ENCODE results near the gene FAHD2B.
"Not testable (repeated sequence)": the region's sequence is repeated elsewhere in the genome, so short reads cannot be mapped to it uniquely, and the experiment has no call there.

The FAHD2B gene, protein sequence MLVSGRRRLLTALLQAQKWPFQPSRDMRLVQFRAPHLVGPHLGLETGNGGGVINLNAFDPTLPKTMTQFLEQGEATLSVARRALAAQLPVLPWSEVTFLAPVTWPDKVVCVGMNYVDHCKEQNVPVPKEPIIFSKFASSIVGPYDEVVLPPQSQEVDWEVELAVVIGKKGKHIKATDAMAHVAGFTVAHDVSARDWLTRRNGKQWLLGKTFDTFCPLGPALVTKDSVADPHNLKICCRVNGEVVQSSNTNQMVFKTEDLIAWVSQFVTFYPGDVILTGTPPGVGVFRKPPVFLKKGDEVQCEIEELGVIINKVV

DNA sequence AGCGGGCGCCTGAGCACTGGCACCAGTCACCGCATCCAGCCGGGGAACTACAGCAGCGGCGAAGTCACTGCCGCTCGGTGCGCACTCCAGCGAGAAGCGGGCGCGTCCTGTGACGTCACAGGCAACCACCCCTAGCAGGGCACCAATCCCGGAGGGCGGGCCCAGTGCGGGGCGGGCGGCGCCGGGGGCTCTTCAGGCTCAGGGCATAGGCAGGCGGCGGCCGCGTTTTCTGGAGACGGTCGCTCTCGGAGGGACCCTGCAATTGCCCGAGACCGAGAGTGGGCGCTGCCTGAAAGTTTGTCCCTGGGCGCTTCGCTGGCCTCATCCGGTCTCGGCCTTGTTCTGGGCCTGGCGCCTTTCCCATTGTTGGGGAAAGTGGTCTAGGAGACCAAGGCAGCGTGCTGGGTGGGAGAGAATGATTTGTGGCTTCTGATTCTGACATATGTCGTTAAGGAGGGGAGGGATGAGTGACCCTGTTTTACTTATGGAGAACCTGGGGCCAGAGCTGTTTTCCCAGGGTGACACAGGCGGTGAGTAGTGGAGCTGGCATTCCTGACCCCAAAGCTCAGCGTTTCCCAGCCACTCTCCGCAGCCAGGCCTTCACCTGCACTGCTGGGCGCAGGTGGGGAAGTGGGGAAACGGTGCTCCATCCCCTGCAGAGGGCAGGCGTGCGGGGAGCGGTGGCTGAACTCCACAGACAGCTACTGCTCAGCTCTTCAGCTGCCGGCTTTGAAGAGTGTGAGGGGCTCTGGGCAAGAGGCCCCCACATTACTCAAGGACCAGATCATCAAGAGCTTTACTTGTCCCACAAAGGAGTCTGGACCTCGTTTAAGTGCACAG lies at the start of gene FAHD2B:
FAHD2B (minus strand) TSS at position 111 of the 840 bp plus-strand sequence. CDS start 3,176 bp downstream, outside the sequence.
- peak; percentile 81 for DNase-seq

DNA sequence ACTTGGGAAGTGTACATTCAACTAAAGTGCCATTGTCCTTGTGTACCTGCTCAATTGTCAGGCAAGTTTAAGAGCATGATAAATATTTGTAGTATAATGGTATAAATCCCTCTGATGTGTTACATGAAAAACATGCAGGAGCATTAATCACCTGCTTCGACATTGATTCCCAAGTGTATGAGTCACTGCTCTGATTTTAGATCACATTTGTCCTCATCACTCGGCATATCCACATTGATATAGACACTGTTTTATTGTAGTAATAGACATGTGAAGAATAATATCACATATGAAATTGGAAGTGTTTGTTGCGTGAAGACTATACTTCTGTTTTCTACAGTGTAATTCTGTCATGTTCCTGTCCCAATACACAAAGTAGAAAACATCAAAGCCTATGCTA lies 49.3 kb upstream of the FAHD2B start:
- not testable (repeated sequence) for DNase-seq

DNA sequence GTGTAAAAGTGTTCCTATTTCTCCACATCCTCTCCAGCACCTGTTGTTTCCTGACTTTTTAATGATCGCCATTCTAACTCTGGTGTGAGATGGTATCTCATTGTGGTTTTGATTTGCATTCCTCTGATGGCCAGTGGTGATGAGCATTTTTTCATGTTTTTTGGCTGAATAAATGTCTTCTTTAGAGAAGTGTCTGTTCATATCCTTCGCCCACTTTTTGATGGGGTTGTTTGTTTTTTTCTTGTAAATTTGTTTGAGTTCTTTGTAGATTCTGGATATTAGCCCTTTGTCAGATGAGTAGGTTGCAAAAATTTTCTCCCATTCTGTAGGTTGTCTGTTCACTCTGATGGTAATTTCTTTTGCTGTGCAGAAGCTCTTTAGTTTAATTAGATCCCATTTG lies 34.4 kb upstream of the FAHD2B start:
- DNase-seq = not testable (repeated sequence)

DNA sequence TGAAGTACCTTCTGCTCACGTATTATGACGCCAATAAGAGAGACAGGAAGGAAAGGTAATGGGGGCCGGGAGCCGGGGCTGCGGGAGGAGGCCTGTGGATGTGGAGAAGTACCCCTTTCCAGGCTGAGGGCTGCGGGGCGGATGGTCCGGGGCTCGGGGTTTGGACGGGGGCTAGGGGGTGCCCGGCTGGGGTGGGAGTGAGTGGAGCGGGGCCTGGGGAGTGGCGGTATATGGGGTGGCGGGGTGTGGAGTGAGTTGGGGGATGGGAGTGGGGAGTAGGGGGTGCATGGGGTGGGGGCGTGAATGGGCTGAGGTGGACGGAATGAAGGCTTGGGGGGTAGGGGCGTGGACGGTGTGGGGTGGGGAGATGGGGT lies 19.2 kb upstream of the FAHD2B start:
- DNase-seq = not testable (repeated sequence)

DNA sequence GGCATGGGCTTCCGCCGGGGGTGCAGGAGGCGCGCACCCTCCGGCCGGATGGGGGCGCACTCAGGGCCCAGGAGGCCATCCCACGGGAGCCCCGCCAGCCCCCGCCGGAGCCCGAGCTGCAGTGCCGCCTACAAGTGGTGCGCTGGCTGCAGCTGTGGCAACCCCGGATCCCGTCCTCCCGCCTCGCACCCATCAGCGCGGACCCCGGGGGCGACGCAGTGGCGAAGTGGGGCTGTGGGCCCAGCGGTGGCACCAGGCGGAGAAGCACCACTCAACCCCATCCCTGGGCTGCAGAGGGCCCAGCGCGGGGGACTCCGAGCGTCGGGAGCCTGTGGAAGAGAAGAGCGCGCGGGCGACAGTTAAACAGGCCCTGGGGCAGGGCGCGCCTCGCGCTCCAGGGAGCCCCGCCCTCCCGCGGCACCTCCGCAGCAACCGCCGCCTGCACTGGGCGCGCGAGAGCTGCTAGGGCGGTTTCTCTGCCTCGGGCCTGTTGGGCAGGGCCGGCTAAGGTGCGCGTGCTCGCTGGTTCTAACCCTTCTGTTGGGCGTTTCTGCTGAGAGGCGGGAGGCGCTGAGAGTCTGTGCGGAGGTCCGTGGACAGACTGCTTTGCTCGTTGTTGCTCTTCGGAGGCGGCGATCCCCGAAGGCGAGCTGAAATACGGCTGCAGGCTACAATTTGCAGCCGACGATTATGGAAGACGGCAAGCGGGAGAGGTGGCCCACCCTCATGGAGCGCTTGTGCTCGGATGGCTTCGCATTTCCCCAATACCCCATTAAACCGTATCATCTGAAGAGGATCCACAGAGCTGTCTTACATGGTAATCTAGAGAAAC lies 18.6 kb upstream of the FAHD2B start, which contains the start of gene ANKRD36:
ANKRD36 (plus strand) TSS at position 104 of the 832 bp plus-strand sequence; CDS start at position 691, 587 bp downstream.
- DNase-seq = not testable (repeated sequence)

DNA sequence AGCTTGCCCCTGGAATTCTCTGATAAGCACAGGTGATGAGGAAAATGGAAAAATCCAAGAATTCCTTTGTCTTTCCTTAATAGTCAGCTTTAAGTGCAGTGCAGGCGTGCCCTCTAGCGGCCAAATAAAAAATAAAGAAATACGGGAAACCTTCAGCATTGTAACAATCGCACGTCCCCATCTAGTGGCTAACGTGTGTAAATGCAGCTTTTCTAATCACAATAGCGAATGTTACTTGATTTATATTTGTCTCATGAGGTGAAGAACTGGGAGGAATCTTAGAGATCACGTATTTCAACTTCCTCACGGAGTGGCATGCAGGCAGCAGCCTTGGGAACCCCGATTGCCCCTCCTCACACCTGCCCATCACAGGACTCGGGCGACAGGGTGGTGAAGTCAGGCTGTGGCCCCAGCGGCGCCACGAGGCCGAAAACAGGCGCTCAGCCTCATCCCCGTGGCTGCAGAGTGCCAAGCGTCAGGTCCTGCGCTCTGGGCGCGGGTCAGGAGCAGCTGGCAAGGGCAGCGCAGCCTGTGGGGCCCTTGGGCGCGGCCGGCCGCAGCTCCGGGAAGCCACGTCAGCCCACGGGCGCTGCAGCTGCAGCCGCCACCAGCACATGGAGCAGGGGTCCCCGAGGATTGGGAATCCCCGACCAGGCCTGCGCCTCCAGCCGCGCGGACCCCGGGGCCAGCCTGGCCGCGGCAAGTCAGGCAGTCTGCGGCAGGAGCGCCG lies 17.8 kb upstream of the FAHD2B start:
- DNase-seq = not testable (repeated sequence)

DNA sequence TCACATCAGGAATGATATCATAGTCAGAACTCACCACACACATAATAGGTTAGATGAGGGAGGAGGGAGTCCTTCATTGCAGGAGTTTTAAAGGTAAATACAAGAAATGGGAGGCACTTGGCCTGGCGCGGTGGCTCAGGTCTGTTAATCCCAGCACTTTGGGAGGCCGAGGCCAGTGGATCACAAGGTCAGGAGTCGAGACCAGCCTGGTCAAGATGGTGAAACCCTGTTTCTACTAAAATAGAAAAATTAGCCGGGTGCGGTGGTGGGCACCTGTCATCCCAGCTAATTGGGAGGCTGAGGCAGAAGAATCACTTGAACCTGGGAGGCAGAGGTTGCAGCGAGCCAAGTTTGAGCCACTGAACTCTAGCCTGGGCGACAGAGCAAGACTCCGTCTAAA lies 16.6 kb upstream of the FAHD2B start:
- not testable (repeated sequence) for DNase-seq

DNA sequence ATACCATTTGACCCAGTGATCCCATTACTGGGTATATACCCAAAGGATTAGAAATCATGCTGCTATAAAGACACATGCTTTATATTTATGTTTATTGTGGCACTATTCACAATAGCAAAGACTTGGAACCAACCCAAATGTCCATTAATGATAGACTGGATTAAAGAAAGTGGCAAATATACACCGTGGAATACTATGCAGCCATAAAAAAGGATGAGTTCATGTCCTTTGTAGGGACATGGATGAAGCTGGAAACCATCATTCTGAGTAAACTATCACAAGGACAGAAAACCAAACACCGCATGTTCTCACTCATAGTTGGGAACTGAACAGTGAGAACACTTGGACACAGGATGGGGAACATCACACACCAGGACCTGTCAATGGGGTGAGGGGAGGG lies 12.2 kb upstream of the FAHD2B start:
- DNase-seq = not testable (repeated sequence)

DNA sequence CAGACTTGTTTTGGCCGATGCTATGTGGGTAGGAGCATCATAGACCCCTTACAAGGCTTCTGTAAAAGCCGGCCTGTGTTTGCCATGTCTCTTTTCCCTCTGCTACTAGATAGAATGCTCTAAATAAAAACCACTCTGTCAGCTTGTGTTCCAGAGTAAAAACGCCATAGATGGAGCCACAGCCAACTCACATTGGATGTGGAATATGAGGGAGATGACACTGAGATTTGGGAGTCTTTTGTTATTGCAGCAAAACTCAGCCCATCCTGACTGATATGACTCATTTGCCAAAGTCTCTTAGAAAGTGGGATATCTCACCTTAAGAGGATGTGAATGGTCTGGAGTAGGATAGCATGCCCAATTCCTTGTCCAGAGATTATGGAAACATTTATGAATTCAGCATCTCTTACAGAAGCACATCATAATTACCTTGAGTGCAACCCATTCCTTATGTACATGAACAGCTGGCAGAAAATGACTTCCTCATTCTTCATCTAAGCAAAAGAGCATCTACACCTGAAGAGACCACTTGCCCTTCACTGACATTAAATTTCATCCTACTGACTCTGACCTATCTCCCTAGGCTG lies 4.2 kb upstream of the FAHD2B start:
- DNase-seq = not testable (repeated sequence)

DNA sequence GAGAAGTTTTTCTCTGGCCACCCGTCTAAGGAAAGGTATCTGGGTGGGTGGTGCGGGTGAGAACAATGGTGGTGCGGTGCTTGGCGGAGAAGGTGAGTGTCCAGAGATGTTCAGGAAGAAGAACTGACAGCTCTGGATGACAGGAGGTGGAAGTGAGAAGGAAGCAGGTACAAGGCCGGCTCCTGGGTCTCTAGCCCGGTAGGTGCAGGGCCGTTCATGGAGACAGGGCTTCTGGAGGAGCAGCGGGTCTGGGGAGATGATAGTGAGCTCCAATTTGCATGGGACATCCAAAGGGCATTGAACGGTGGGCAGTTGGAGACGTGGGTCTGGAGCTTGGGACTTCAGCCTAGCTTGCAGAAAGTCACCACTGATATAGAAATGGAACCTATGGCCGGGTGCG lies 979 bp upstream of the FAHD2B start:
- DNase-seq = no peak

DNA sequence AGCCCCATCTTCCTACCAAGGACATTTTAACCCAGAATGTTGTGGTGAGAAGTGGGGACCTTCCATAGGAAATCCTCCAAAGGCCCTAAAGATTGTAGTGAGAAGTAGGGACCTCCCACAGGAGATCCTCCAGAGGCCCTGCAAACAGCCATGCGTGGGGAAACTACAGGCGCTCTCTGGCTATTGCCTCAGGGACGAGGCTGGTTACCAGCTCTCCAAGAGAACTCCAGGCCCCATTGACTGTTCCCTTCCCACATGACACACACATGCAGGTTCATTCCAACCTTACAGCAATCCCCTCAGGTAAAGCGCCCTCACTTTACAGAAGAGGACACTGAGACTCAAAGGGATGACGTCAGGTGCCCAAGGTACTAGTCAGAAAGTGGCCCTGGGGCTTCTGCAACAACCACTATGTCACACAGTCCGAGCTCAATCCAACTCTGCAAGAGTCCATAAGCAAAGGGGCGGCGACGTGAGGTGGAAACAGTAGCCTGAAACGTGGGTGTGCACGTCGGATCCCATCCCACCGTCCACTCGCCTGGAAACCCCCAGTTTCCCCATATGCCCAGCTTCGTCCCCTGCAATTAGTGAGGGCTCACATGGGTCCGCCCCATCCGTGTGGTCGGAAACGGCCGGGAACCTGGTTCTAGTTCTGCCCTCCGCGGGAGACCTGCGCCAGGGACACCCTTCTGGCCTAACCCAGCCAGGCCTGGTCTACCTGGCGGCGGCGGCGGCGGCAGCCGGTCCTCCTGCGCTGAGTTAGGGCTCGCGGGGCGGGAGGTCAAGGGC lies 505 bp downstream of the FAHD2B start:
- DNase-seq = not testable (repeated sequence)

DNA sequence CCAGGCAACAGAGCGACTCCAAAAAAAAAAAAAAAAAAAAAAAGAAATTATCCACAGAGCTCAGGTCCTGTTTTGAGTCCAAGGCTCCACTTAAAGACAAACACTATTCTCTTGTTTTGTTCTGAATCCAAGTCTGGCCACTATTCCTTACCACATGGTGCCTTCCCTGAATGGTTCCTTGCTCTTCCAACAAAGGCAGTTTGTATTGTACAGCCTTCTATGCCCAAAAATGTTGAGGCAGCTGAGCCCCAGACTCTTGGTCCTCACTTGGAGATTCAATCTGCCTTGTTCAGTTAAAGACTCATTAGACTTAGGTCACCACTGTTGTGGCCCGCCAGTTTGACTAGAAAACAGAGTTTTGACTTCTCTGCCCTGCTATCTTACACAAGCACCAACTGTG lies 1.7 kb downstream of the FAHD2B start:
- DNase-seq = not testable (repeated sequence)

DNA sequence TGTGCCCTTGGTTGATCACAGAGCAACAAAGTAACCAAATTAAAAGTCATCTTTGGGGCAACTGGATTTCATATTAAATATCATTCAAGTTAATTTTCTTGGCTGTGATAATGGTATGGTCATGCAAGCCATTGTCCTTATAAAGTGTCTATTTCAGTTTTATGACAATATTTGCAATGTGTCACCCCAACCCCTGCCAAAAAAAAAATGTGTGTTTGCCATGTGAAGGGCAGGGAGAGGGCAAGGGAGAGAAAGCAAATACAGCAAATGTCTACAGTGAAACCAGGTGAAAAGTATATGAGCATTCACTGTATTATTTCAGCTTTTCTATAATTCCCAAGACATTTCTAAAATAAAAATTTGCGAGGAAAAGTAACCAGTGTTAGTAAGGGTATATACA lies 6.0 kb downstream of the FAHD2B start:
- DNase-seq = not testable (repeated sequence)

DNA sequence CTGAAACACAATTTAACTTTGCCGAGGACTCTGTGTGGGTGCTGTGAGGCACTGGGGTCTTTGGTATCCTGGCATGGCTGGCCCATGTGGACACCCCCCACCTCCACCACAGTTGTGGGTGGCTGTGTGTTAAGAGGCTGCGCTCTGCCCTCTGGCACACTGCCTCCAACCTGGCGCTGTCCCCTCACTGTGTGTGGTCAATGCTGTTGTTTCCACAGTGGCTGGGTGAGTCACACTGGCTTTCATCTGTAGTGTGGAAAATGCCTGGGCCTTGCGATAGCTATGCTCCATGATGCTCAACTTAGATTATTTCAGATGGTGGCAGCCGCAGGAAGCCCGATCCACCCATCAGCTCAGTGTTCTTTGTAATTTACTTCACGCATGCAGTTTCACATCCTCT lies 9.6 kb downstream of the FAHD2B start:
- DNase-seq = not testable (repeated sequence)

DNA sequence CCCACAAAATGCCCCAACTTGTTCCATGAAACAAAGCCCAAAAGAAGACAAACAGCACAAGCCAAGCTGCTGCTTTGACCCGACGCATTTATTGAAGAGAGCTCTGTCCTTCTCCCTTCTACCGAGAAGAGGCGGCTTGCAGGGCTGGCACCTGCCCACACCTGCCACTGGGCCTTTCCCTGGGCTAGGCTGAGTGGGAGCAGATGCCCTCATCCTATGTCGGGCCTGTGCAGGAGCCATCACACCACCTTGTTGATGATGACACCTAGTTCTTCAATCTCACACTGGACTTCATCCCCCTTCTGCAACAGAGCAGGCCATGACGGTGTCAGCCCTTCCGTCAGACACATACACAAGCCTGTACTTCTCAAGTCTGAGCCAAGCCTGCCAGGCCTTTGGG lies 11.2 kb downstream of the FAHD2B start:
- not testable (repeated sequence) for DNase-seq

DNA sequence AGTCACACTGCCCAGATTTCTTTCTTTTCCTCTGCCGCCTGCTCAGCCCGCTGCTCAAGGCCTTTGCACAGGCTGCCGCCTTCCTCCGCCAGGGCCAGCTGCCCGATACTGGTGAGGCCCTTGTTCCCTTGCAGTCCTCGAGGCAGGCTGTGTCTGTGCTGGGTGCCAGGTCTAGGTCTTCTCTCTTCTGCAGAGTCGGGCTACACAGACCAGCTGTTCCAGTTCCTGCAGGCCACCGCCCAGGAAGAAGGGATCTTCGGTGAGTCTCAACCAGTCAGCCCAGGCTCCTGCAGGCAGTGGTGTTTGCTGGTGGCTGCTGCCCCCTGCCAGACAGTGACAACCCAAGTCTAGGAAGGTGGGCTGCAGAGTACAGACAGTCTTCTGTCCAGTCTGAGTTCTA lies 12.5 kb downstream of the FAHD2B start:
- DNase-seq = peak; percentile 13

DNA sequence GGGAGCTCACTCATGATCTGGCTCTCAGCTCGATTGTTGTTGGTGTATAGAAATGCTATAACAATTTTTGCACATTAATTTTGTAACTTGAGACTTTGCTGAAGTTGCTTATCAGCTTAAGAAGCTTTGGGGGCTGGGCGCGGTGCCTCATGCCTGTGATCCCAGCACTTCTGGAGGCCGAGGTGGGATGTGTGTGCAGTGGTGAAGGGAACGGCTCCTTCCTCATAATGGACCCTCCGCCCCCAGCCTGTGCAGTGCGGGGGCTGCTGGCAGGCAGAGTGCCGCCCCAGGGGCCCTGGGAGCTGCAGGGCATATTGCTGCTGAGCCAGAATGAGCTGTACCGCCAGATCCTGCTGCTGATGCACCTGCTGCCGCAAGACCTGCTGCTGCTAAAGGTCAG lies 13.8 kb downstream of the FAHD2B start:
- not testable (repeated sequence) for DNase-seq

DNA sequence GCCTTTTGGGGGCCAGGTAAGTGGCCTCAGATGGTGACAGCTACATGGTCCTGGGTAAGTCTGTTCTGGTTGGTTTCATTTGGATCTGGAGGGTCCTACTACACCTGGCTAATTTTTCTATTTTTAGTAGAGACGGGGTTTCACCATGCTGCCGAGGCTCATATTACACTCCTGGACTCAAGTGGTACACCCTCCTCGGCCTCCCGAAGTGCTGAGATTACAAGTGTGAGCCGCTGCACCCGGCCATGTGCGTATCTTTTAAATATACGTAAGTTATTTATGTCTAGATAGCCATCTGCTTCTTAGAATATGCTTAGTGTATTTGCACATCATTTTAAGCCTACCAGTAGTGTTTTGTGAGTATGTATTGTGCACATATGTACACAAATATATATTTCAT lies 17.5 kb downstream of the FAHD2B start:
- not testable (repeated sequence) for DNase-seq

DNA sequence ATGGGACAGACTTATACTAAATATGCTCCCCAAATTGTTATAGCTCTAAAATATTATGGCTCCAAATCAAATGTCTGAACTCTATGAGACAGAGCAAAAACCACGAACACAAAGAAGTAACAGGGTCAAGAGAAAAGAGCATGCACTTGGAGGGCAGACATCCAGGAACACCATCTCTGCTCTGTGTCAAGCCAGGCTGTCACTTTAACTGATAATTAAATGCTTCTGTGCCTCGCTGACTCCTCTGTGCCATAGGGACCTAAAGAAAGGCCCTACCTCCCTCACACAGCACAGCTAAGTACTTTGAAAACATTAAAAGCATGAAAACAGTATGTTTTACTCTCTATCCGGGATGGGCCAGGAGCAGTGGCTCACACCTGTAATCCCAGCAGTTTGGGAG lies 23.8 kb downstream of the FAHD2B start:
- DNase-seq = not testable (repeated sequence)

DNA sequence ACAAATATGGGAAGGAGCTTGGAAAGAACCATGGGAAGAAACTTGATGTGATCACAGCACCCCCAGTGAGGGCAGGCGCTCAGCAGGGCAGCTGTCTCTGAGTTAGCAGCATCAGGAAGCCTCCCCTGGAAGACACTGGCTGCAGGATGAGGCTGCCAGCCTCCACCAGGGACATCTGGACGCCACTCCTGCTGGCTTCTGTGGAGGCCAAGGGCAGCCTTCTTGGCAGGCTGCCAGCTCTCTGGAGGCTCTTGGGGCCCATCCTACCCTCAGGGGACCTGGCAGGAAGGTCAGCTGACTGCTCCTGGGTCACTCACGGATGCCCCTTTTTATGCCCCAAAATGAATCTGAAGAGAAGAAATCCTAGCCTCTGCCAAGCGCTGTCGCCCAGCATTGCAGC lies 26.0 kb downstream of the FAHD2B start:
- DNase-seq = not testable (repeated sequence)

DNA sequence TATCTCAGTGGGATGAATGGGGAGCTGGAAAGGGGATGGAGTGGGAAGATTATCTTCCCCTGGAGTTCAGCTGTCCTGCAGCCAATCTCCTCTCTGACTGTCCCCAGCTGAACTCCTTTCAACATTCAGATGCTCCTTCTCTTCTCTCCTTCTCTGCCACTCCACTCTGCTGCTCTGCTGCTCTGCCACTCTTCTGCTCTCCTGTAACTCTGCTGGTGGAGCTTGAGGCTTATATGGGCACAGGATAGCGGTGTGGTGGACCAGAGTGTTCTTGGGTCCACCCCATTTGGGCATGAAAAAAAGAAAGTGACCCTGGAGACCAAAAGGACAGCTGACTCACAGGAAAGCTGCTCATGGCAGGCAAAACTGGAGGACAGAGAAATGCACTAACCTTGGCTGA lies 26.6 kb downstream of the FAHD2B start:
- DNase-seq = no peak
